ENCODE data around the gene EGR1. TPM values are rescaled to one million over a fixed set of nuclear protein-coding genes. Genes with fewer than 3 reads are reported as not detected.

The EGR1 gene
- total RNA-seq, 2 donors from 2014 or later = 17.3 to 73.0 TPM

GRCh38 chr5:138444774-138445546 is 20.3 kb upstream of the EGR1 start:
- no peaks in the 10 kb centered on the region for H3K36me3 ChIP-seq
- H3K9me3 ChIP-seq = no peaks in the 10 kb centered on the region
- H3K27me3 ChIP-seq = no peaks in the 10 kb centered on the region
- no peak for TF ChIP-seq CTCF (IDR thresholded peaks at IDR 0.05)
- DNase-seq (ENCODE audit: low spot score) = no peak
- H3K4me1 ChIP-seq = peaks cover 0 to 13% of the 10 kb centered on the region in 2 donors
- no peak overlapping the region for H3K27ac ChIP-seq
- no peak overlapping the region for H3K4me3 ChIP-seq

- H3K27ac ChIP-seq = no peak overlapping the region
- H3K4me1 ChIP-seq = peaks cover 0 to 12% of the 10 kb centered on the region in 2 donors
- TF ChIP-seq CTCF (IDR thresholded peaks at IDR 0.05) = no peak
- H3K36me3 ChIP-seq = no peaks in the 10 kb centered on the region
- DNase-seq (ENCODE audit: low spot score) = no peak
- no peaks in the 10 kb centered on the region for H3K9me3 ChIP-seq
- no peaks in the 10 kb centered on the region for H3K27me3 ChIP-seq
- H3K4me3 ChIP-seq = no peak overlapping the region
Observed at GRCh38 chr5:138445547-138446271, 19.6 kb upstream of the EGR1 start.

- Histone ChIP-seq H3K27me3 (no peaks in the 10 kb centered on the region), H3K4me1 (peaks cover 0 to 12% of the 10 kb centered on the region in 2 donors), H3K36me3 (no peaks in the 10 kb centered on the region), H3K4me3 (no peak overlapping the region), H3K9me3 (no peaks in the 10 kb centered on the region), H3K27ac (no peak overlapping the region)
- DNase-seq (ENCODE audit: low spot score) = no peak
- no peak for TF ChIP-seq CTCF (IDR thresholded peaks at IDR 0.05)
Observed at GRCh38 chr5:138448070-138448469, 17.2 kb upstream of the EGR1 start.

GRCh38 chr5:138448481-138449398 is 16.5 kb upstream of the EGR1 start:
- DNase-seq (ENCODE audit: low spot score) = no peak
- Histone ChIP-seq H3K27ac (no peak overlapping the region), H3K4me3 (no peak overlapping the region), H3K4me1 (peaks cover 0 to 12% of the 10 kb centered on the region in 2 donors), H3K27me3 (no peaks in the 10 kb centered on the region), H3K36me3 (no peaks in the 10 kb centered on the region), H3K9me3 (no peaks in the 10 kb centered on the region)
- TF ChIP-seq CTCF (IDR thresholded peaks at IDR 0.05) = no peak

GRCh38 chr5:138449501-138450239 is 15.6 kb upstream of the EGR1 start:
- TF ChIP-seq CTCF (IDR thresholded peaks at IDR 0.05) = peak; percentile 90 to 96
- no peaks in the 10 kb centered on the region for H3K36me3 ChIP-seq
- no peak overlapping the region for H3K4me3 ChIP-seq
- H3K9me3 ChIP-seq = no peaks in the 10 kb centered on the region
- H3K4me1 ChIP-seq = peaks cover 0 to 12% of the 10 kb centered on the region in 2 donors
- no peaks in the 10 kb centered on the region for H3K27me3 ChIP-seq
- DNase-seq (ENCODE audit: low spot score) = peak; percentile 90
- no peak overlapping the region for H3K27ac ChIP-seq
